ENCODE data around the gene BCS1L. TPM values are rescaled to one million over a fixed set of nuclear protein-coding genes. Genes with fewer than 3 reads are reported as not detected.

Gene BCS1L, protein sequence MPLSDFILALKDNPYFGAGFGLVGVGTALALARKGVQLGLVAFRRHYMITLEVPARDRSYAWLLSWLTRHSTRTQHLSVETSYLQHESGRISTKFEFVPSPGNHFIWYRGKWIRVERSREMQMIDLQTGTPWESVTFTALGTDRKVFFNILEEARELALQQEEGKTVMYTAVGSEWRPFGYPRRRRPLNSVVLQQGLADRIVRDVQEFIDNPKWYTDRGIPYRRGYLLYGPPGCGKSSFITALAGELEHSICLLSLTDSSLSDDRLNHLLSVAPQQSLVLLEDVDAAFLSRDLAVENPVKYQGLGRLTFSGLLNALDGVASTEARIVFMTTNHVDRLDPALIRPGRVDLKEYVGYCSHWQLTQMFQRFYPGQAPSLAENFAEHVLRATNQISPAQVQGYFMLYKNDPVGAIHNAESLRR
- 43.8 and 50.2 TPM in 2 replicates for total RNA-seq

DNA sequence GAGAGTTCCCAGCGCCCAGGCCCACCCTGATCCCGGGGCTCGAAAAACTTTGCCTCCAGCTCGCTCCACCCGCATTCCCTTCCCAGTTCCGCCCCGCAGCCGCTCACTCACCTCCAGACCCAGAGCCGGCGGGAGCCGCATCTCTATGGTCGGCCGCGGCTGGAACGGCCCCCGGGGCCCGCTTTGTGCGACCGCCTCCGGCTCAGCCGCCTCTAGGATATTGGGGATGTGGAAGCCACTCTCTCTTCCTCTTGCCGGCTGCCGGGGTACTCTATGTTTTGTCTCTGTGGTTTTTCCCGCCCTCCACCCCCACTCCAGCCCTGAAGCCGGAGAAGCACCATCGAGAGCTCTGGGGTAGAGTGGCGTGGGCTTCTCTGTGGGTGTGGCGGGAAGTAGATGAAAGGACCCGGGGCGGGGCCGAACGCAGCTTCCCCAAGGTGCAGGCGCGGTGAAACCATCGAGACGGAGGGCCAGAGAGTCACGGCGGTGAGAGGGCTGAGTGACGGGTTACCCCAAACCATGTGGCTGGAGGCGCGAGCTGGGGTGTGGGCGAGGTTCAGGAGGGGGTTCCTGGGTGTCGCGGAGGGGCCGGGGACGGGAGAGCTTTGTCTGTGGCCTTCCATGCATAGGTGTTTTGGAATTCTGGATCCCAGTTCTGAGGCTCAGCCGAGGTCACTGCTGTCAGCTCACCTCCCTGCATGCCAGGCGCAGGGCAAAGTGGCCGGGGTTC lies at the start of gene BCS1L, which contains the start of gene ZNF142:
Gene BCS1L (plus strand): TSS at position 426 of the 730 bp plus-strand sequence. CDS start 1,305 bp downstream, outside the sequence.
Gene ZNF142 (minus strand): TSS at position 366 of the 730 bp plus-strand sequence. CDS start 3,194 bp downstream, outside the sequence.

DNA sequence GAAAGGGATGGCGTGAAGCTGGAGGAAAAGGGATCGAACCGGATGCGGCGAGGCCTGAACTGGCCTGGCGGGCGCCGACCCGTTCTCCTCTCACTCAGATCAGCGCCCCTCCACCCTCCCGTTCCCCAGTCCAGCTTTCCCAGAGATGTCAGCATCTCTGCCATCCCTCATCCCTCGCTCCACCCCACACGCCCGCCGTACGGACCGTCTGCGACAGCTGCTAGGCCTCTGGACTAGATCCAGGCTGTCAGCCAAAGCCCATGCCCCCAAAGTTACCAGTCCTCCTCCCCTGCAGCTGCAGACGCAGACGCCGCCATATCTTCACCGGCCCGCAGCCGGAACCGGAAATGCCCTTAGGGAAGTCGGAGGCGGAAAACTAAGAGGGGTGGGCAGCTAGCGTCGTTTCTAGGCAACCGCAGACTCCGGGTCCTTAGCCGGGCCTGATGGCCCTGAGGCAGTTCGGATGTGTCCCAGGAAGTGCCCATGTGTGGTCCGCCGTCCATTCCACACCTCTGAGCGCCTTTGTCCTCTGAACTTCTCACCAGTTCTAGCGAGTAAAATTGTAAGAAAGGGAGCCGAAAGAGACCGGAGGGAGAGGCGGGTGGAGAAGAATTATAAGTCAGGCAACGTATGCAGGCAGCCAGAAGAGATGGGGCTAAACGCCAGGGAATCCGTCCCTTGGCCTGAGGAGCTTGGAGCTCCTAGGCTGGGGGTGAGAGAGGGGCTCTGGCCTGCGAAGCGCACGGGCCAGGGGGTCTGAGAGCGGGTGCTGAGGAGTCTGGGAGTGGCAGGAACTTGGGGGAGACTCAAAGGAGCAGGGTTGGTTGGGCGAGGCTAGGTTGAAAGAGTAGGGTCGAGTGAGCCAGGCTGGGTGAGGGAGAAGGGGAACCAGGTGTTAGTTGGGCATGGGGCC lies 12.4 kb downstream of the BCS1L start, which contains the start of the genes RNF25 and STK36:
Gene RNF25 (minus strand): TSS at position 349 of the 913 bp plus-strand sequence. CDS start 32 bp downstream, at position 317.
Gene STK36 (plus strand): TSS at position 433 of the 913 bp plus-strand sequence. CDS start 744 bp downstream, outside the sequence.

DNA sequence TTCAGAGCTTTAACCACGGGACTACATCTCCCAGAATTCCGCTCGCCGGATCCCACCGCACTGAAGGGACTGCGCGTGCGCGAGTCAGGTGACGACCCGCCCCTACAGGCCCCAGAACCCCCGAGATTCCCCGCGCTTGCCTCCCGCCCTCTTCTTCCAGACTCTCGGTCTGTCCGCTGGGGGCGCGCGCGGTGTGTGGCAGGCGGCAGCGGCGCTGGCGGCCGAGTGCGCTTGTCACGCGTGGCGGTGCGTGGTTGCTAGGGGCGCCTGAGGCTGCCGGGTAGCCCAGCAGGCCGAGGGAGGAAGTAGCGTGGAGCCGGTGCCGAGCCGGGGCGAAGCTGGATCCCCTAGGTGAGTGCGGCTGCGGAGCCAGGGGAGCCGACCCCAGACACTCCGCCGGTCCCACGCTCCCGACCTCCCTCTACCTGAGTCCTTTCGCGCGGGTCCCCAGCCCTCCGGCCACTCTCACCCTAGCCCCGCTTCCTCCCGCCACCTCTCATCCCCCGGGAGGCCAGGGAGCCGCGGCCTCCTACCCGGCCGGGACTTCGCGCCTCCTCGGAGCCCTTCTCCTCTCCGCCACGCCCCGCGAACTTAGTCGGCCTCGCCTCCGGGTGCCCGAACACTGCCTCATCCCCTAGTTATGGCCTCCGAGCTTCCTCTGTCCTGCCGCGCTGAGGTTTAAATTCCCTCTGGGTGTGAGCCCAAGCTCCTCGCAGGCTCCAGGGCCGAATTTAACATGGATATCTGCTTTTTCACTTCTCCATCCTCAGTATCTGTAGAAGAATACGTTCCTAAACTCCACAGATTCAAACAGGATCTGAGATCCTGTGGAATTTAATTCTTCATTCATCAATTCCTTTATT lies 51.4 kb downstream of the BCS1L start, which contains the start of gene TTLL4:
Gene TTLL4 (plus strand): TSS at position 149 of the 863 bp plus-strand sequence. CDS start 26,842 bp downstream, outside the sequence.

Other genes with a start within 250 kb of the BCS1L start
- gene VIL1, start 240.6 kb upstream of the BCS1L start, total RNA-seq: not detected in 2 replicates
- 2.0 and 8.5 TPM in 2 replicates for gene USP37, start 91.3 kb upstream of the BCS1L start, total RNA-seq
- gene CNOT9, start 90.8 kb upstream of the BCS1L start, total RNA-seq: 54.8 and 58.8 TPM in 2 replicates
- 0.29 and 0.35 TPM in 2 replicates for gene PLCD4, start 51.8 kb upstream of the BCS1L start, total RNA-seq
- 4.4 and 5.5 TPM in 2 replicates for gene ZNF142, start 60 bp upstream of the BCS1L start, total RNA-seq
- gene RNF25, start 12.3 kb downstream of the BCS1L start, total RNA-seq: 21.9 and 30.7 TPM in 2 replicates
- 18.3 and 45.3 TPM in 2 replicates for gene STK36, start 12.4 kb downstream of the BCS1L start, total RNA-seq
- gene TTLL4, start 51.2 kb downstream of the BCS1L start, total RNA-seq: 6.6 and 9.6 TPM in 2 replicates
- gene CYP27A1, start 122.5 kb downstream of the BCS1L start, total RNA-seq: 19.3 and 20.4 TPM in 2 replicates
- gene PRKAG3, start 172.1 kb downstream of the BCS1L start, total RNA-seq: not detected in 2 replicates
- not detected in 2 replicates for gene WNT6, start 200.1 kb downstream of the BCS1L start, total RNA-seq
- gene WNT10A, start 221.2 kb downstream of the BCS1L start, total RNA-seq: not detected in 2 replicates